HEK293 (cell line): Measurements from ENCODE around the gene GCSAM.

Experiments
- KLF7 ChIP-seq: fragments of 450-650 bp; formaldehyde crosslinking; IDR thresholded peaks from 2 replicates; pipeline ENCODE4 v1.5.1; 2016; ENCODE audit warnings: missing biosample characterization, missing genetic modification characterization, borderline replicate concordance
- PRDM10 ChIP-seq: fragments of 450-650 bp; formaldehyde crosslinking; IDR thresholded peaks from 2 replicates; pipeline ENCODE4 v1.5.1; 2016; ENCODE audit warnings: missing biosample characterization, missing genetic modification characterization
- PRDM2 ChIP-seq: fragments of 450-650 bp; formaldehyde crosslinking; IDR thresholded peaks from 2 replicates; pipeline ENCODE4 v1.5.1; 2016; ENCODE audit warnings: missing biosample characterization, missing genetic modification characterization, borderline replicate concordance
- PRDM4 ChIP-seq: fragments of 450-650 bp; formaldehyde crosslinking; IDR thresholded peaks from 2 replicates; pipeline ENCODE4 v1.5.1; 2017; ENCODE audit warnings: missing biosample characterization, missing genetic modification characterization
- SCRT1 ChIP-seq: fragments of 450-650 bp; formaldehyde crosslinking; IDR thresholded peaks from 2 replicates; pipeline ENCODE4 v1.5.1; 2016; ENCODE audit warnings: missing biosample characterization, missing genetic modification characterization, borderline replicate concordance
- SP2 ChIP-seq: fragments of 450-650 bp; formaldehyde crosslinking; IDR thresholded peaks from 2 replicates; pipeline ENCODE4 v1.5.1; 2016; ENCODE audit warnings: missing biosample characterization, missing genetic modification characterization
- SP3 ChIP-seq: fragments of 450-650 bp; formaldehyde crosslinking; IDR thresholded peaks from 2 replicates; pipeline ENCODE4 v1.5.1; 2016; ENCODE audit warnings: missing biosample characterization, missing genetic modification characterization
- ZBTB44 ChIP-seq: fragments of 450-650 bp; IDR thresholded peaks from 2 replicates; pipeline ENCODE4 v1.5.1; 2018; ENCODE audit warnings: missing biosample characterization, mild to moderate bottlenecking, missing genetic modification characterization
- ZFP69B ChIP-seq: fragments of 450-650 bp; formaldehyde crosslinking; IDR thresholded peaks from 2 replicates; pipeline ENCODE4 v1.5.1; 2016; ENCODE audit warnings: missing biosample characterization, missing genetic modification characterization
- ZNF24 ChIP-seq: fragments of 450-650 bp; formaldehyde crosslinking; IDR thresholded peaks from 2 replicates; pipeline ENCODE4 v1.5.1; 2016; ENCODE audit warnings: missing biosample characterization, missing genetic modification characterization
- ZNF423 ChIP-seq: fragments of 450-650 bp; formaldehyde crosslinking; IDR thresholded peaks from 2 replicates; pipeline ENCODE4 v1.5.1; 2016; ENCODE audit warnings: missing biosample characterization, missing genetic modification characterization
- ZNF501 ChIP-seq: fragments of 450-650 bp; formaldehyde crosslinking; IDR thresholded peaks from 2 replicates; pipeline ENCODE4 v1.5.1; 2016; ENCODE audit warnings: missing biosample characterization, missing genetic modification characterization
- ZNF529 ChIP-seq: fragments of 450-650 bp; formaldehyde crosslinking; IDR thresholded peaks from 2 replicates; pipeline ENCODE4 v1.5.1; 2017; ENCODE audit warnings: missing genetic modification characterization, missing biosample characterization; ENCODE audit not compliant: insufficient replicate concordance
- ZNF549 ChIP-seq: fragments of 450-650 bp; IDR thresholded peaks from 2 replicates; pipeline ENCODE4 v1.5.1; 2018; ENCODE audit warnings: missing biosample characterization, missing genetic modification characterization, mild to moderate bottlenecking, inconsistent platforms, moderate library complexity
- ZNF558 ChIP-seq: fragments of 450-650 bp; formaldehyde crosslinking; IDR thresholded peaks from 2 replicates; pipeline ENCODE4 v1.5.1; 2016; ENCODE audit warnings: missing biosample characterization, missing genetic modification characterization
- ZNF585B ChIP-seq: fragments of 450-650 bp; formaldehyde crosslinking; IDR thresholded peaks from 2 replicates; pipeline ENCODE4 v1.5.1; 2016; ENCODE audit warnings: missing biosample characterization, missing genetic modification characterization
- ZNF658 ChIP-seq: fragments of 450-650 bp; formaldehyde crosslinking; IDR thresholded peaks from 2 replicates; pipeline ENCODE4; 2016; ENCODE audit warnings: missing biosample characterization, missing genetic modification characterization
- ZNF664 ChIP-seq: fragments of 450-650 bp; formaldehyde crosslinking; IDR thresholded peaks from 2 replicates; pipeline ENCODE4 v1.5.1; 2016; ENCODE audit warnings: missing biosample characterization, missing genetic modification characterization
- ZNF785 ChIP-seq: fragments of 450-650 bp; formaldehyde crosslinking; IDR thresholded peaks from 2 replicates; pipeline ENCODE4 v1.5.1; 2016; ENCODE audit warnings: missing biosample characterization, missing genetic modification characterization
- TF ChIP-seq, protein P1 (sequence below): fragments of 450-650 bp; IDR thresholded peaks from 2 replicates; pipeline ENCODE4 v1.5.1; 2018; ENCODE audit warnings: missing biosample characterization, missing genetic modification characterization
- TF ChIP-seq, protein P2 (sequence below): fragments of 450-650 bp; formaldehyde crosslinking; IDR thresholded peaks from 2 replicates; pipeline ENCODE4 v1.5.1; 2016; ENCODE audit warnings: missing biosample characterization, missing genetic modification characterization

Gene GCSAM

GRCh38 chr3:112086076-112086854 lies 46.8 kb downstream of the GCSAM start, which contains the start of gene C3orf52 (continued):
- no peak for TF ChIP-seq ZBTB44 (tag by site-specific recombination)
- no peak for TF ChIP-seq ZNF549 (tag by site-specific recombination)
- no peak for TF ChIP-seq ZNF658 (tag by site-specific recombination)
- no peak for TF ChIP-seq ZNF664 (tag by site-specific recombination)
- TF ChIP-seq ZNF529 (tag by site-specific recombination) = no peak
- peak; percentile 94 for TF ChIP-seq PRDM10
- TF ChIP-seq SP3 (tag by site-specific recombination) = peak; percentile 85
- TF ChIP-seq ZNF585B (tag by site-specific recombination) = no peak
- no peak for TF ChIP-seq ZNF785 (tag by site-specific recombination)
- TF ChIP-seq ZNF423 (tag by site-specific recombination) = no peak
- no peak for TF ChIP-seq SCRT1
- TF ChIP-seq SP2 (tag by site-specific recombination) = peak; percentile 78
- 0 out of 2 replicates have a peak, but pooled peaks have one; percentile 50 for TF ChIP-seq ZNF24 (tag by site-specific recombination)
- TF ChIP-seq, protein P1, sequence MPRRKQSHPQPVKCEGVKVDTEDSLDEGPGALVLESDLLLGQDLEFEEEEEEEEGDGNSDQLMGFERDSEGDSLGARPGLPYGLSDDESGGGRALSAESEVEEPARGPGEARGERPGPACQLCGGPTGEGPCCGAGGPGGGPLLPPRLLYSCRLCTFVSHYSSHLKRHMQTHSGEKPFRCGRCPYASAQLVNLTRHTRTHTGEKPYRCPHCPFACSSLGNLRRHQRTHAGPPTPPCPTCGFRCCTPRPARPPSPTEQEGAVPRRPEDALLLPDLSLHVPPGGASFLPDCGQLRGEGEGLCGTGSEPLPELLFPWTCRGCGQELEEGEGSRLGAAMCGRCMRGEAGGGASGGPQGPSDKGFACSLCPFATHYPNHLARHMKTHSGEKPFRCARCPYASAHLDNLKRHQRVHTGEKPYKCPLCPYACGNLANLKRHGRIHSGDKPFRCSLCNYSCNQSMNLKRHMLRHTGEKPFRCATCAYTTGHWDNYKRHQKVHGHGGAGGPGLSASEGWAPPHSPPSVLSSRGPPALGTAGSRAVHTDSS (tag by site-specific recombination) = no peak
- no peak for TF ChIP-seq PRDM4 (tag by site-specific recombination)
- no peak for TF ChIP-seq ZNF558
- TF ChIP-seq ZFP69B = no peak; the same call in none of the 2 replicates
- TF ChIP-seq PRDM2 = no peak
- TF ChIP-seq, protein P2, sequence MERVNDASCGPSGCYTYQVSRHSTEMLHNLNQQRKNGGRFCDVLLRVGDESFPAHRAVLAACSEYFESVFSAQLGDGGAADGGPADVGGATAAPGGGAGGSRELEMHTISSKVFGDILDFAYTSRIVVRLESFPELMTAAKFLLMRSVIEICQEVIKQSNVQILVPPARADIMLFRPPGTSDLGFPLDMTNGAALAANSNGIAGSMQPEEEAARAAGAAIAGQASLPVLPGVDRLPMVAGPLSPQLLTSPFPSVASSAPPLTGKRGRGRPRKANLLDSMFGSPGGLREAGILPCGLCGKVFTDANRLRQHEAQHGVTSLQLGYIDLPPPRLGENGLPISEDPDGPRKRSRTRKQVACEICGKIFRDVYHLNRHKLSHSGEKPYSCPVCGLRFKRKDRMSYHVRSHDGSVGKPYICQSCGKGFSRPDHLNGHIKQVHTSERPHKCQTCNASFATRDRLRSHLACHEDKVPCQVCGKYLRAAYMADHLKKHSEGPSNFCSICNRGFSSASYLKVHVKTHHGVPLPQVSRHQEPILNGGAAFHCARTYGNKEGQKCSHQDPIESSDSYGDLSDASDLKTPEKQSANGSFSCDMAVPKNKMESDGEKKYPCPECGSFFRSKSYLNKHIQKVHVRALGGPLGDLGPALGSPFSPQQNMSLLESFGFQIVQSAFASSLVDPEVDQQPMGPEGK = peak; percentile 67
- TF ChIP-seq KLF7 = peak; percentile 79
- peak; percentile 96 for TF ChIP-seq ZNF501
